Mucosa of descending colon (tissue), 3 donors: ENCODE data around the gene COL15A1. TPM values are rescaled to one million over a fixed set of nuclear protein-coding genes. Genes with fewer than 3 reads are reported as not detected.

ENCODE experiments used
- ATAC-seq: fragments of 200-7000 bp; cut with Tn5 transposase; one replicate; pipeline ENCODE4 v1.9.1; 2020; ENCODE audit warnings: mild to moderate bottlenecking, moderate library complexity
- DNase-seq, 3 donors: peaks; one replicate each; pipeline ENCODE4 v3.0.0-alpha.2; 2020
- H3K36me3 ChIP-seq: fragments of 200-600 bp; one replicate; pipeline ENCODE4 v1.8.0; 2021; ENCODE audit warnings: low read depth, mild to moderate bottlenecking
- H3K4me1 ChIP-seq: fragments of 200-600 bp; one replicate; pipeline ENCODE4 v1.8.0; 2021; ENCODE audit warnings: low read depth, mild to moderate bottlenecking
- H3K4me3 ChIP-seq: fragments of 200-600 bp; one replicate; pipeline ENCODE4 v1.8.0; 2021; ENCODE audit warnings: mild to moderate bottlenecking
- H3K9me3 ChIP-seq: fragments of 200-600 bp; one replicate; pipeline ENCODE4 v1.8.0; 2021; ENCODE audit warnings: mild to moderate bottlenecking
- intact Hi-C, 2 donors: fragments of 100-400 bp; cut with DNase I in 1 of 2; cut with micrococcal nuclease in 1 of 2; formaldehyde crosslinking; loops; one replicate each; pipeline versions ENCODE4 v1.11.0 to v1.11.1; 2022; cut with DNase I, micrococcal nuclease
- total RNA-seq, 3 donors: library from RNA; stranded (reverse); fragmentation: NEBNext Ultra II Directional in 2 of 3; extraction: Animal tissue kit (Norgen Biotek cat#: 25700) in 2 of 3; gene quantifications; one replicate each; pipeline versions ENCODE4 v1.2.1 to v1.2.4, GENCODE V29; 2021 to 2023
- TF ChIP-seq, protein P1 (sequence below): fragments of 200-600 bp; IDR thresholded peaks from one replicate; pipeline ENCODE4 v1.8.0; 2022; ENCODE audit warnings: antibody characterized with exemption, mild to moderate bottlenecking
- donor health status: DM: no; HTN: no; CAD: no; lungs with moderate emphysema.
- donor health status: DM: no; HTN: no; CAD: no.
- donor health status: DM: no; HTN: yes; CAD: no.

COL15A1 gene
- total RNA-seq, 3 donors from 2014 or later, result 4.2 to 43.4 (median 11.2) TPM

DNA sequence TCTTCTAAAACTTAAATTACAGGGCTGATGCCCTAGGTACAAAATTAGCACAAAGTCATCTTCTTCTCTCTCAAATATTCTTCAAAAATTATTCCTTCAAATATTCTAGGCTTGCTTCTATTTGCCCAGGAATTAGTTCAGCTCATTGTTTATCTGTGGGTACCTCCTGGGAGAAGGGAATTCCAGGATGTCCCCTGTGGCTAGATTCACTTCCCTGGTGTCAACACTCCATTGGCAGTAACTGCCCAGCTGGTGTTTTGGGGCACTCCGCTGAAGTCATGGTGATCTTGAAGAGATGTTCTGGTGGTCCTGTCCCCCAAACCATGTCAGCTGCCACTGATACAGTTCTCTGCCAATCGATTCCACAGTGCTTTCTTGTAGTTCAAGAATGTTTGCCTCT is 135.0 kb downstream of the COL15A1 start:
- H3K4me3 ChIP-seq, result no peak overlapping the region
- TF ChIP-seq, protein P1, sequence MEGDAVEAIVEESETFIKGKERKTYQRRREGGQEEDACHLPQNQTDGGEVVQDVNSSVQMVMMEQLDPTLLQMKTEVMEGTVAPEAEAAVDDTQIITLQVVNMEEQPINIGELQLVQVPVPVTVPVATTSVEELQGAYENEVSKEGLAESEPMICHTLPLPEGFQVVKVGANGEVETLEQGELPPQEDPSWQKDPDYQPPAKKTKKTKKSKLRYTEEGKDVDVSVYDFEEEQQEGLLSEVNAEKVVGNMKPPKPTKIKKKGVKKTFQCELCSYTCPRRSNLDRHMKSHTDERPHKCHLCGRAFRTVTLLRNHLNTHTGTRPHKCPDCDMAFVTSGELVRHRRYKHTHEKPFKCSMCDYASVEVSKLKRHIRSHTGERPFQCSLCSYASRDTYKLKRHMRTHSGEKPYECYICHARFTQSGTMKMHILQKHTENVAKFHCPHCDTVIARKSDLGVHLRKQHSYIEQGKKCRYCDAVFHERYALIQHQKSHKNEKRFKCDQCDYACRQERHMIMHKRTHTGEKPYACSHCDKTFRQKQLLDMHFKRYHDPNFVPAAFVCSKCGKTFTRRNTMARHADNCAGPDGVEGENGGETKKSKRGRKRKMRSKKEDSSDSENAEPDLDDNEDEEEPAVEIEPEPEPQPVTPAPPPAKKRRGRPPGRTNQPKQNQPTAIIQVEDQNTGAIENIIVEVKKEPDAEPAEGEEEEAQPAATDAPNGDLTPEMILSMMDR, result no peak
- no peaks in the 10 kb centered on the region for H3K36me3 ChIP-seq
- H3K4me1 ChIP-seq, result no peaks in the 10 kb centered on the region
- ATAC-seq (no peak), DNase-seq (no peak)
- no peaks in the 10 kb centered on the region for H3K9me3 ChIP-seq
- intact Hi-C loops, result no loop called here

- Histone ChIP-seq H3K4me1 (no peaks in the 10 kb centered on the region), H3K9me3 (no peaks in the 10 kb centered on the region), H3K36me3 (no peaks in the 10 kb centered on the region), H3K4me3 (no peak overlapping the region)
- ATAC-seq (no peak), DNase-seq (no peak)
- TF ChIP-seq, protein P1, result no peak
- intact Hi-C loops, result no loop called here
These were observed 135.8 kb downstream of the COL15A1 start for GRCh38 chr9:99079542-99079941.

- Histone ChIP-seq H3K4me3 (no peak overlapping the region), H3K4me1 (no peaks in the 10 kb centered on the region), H3K9me3 (no peaks in the 10 kb centered on the region), H3K36me3 (no peaks in the 10 kb centered on the region)
- TF ChIP-seq, protein P1, result no peak
- ATAC-seq, result no peak
- intact Hi-C loops, result no loop called here
- DNase-seq, result no peak
These were observed 139.3 kb downstream of the COL15A1 start for GRCh38 chr9:99083051-99083450.

DNA sequence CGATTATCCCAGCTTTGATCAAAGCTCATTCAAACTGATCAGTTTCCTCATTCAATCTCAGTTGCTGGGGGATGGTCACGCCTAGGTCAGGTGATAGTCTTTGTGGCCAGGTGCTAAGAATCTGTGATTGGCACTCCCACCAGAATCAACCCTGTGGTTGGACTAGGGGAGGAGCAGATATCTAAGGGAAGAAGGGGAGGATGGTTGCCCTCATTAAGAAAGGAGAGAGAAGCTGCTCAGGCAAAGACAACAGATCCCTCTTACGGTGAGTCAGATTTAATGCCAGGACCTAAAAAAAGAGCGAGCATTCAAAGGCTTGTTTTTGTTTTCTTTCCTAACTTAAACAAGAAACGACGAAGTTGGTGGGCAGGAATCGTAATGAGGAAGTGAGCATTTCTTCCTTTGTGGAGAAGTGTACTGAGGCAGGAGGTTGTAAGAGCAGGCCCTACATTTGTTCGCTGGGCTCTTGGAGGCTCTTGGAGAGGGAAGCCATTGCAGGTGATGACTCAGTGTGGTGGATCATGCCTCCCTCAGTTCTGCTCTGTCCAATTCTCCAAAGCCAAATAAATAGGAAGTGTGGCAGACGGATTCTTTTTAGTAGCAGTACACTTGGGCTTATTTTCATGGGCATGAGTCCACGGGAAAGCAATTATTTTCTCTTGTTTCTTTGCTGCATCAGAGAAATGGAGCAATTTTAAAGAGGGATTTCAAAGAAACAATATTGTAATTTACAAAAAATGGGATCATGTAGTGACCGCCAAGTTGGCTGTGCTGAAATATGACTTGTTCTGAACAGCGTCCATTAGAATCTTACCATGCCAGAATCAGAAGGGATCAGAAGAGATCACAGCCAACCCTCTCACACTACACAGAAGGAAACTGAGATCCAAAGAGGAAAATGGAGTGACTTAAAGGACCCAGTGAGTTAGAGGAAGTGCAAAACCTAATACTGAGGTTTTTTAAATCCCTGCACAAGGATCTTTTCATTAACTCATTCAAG is 142.5 kb downstream of the COL15A1 start:
- H3K36me3 ChIP-seq, result no peaks in the 10 kb centered on the region
- H3K4me1 ChIP-seq, result no peaks in the 10 kb centered on the region
- no peak overlapping the region for H3K4me3 ChIP-seq
- TF ChIP-seq, protein P1, result no peak
- no peak for DNase-seq
- intact Hi-C loops, result no loop called here
- ATAC-seq, result peak; percentile 43
- H3K9me3 ChIP-seq, result no peaks in the 10 kb centered on the region

GRCh38 chr9:99087462-99087861 is 143.8 kb downstream of the COL15A1 start:
- Histone ChIP-seq H3K4me3 (no peak overlapping the region), H3K9me3 (no peaks in the 10 kb centered on the region), H3K4me1 (no peaks in the 10 kb centered on the region), H3K36me3 (no peaks in the 10 kb centered on the region)
- TF ChIP-seq, protein P1, result no peak
- ATAC-seq (no peak), DNase-seq (no peak)
- intact Hi-C loops, result no loop called here
